Occipital lobe (tissue), 2 donors: ENCODE data around the gene RNF166. TPM values are rescaled to one million over a fixed set of nuclear protein-coding genes. Genes with fewer than 3 reads are reported as not detected.

Experiments used
- DNase-seq: peaks from one replicate; lab custom pipeline; 2025; lab: John Stamatoyannopoulos, UW
- total RNA-seq: library from RNA; depleted of rRNA; stranded (reverse); fragments of >200 nt; gene quantifications from one replicate; pipeline ENCODE4 v1.2.3, GENCODE V29; 2014

The RNF166 gene
- total RNA-seq, 1 donor from 2014 or later, result 10.9 TPM

DNA sequence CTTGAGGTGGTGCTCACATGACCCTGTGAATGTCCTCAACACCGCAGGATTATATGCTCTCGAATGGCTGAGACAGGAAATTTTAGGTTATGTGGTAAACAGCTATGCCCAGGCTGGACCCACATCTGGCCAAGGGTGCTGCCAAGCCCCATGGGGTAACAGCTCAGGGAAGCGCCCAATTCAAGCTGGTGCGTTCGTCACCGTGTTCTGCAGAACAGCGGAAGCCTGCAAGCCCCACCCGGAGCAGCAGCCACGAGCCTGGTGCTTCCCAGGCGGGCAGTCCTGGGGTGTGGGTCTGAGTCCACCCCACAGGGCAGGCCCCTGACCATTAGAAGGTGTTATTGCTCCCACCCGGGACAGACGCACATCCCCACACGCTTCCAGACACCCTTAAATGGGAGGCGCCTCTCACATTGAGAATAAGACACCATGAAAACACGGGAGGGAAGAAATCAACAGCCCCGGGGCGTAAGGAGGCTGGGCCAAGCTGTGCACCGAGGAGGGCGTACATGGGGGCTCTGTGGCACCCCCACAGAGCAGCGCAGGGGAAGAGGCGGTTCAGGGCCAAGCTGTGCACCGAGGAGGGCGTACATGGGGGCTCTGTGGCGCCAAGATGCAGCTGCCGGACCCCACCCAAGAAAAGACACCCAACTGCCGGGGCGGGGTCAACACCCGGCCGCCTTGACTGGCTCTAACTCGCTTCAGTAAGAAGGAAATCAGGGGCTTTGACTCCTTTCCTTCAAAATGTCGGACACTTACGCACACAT, 52.4 kb downstream of the RNF166 start:
- DNase-seq, result no peak

DNA sequence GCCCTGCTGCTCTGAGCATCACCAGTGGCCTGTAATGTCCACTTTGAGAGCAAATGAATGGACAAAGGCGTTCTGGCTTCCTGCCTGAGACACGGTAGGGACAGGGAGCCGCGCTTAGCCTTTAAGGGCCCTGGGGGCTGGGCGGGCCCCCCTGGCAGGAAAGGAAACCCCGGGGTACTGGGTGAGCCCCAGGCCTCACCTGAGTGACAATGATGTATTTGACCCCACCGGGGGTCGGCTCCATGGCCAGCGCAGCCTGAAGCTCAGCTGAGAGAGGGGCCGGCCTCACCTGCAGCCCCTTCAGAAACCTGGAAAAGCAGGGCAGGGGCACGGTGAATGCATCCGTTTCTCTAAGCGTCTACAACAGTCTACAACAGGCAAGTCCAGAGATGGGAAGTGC, 53.1 kb downstream of the RNF166 start:
- no peak for DNase-seq

DNA sequence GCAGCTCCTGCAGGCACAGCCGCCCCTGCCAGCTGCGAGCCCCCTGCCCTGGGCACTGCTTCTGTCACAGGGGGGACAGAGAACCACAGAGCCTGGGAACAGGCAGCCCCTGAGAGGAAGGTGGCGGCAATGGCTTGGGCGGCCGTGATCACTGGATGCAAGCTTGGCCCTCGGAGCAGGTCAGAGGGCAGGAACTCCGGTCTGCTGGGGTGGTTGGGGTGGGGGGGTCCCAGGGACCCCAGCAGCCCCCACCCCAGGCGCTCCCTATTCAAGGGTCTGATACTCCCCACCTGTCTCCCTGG, 53.5 kb downstream of the RNF166 start:
- no peak for DNase-seq

- no peak for DNase-seq
Observed at GRCh38 chr16:88651989-88652761, 54.0 kb downstream of the RNF166 start.

DNA sequence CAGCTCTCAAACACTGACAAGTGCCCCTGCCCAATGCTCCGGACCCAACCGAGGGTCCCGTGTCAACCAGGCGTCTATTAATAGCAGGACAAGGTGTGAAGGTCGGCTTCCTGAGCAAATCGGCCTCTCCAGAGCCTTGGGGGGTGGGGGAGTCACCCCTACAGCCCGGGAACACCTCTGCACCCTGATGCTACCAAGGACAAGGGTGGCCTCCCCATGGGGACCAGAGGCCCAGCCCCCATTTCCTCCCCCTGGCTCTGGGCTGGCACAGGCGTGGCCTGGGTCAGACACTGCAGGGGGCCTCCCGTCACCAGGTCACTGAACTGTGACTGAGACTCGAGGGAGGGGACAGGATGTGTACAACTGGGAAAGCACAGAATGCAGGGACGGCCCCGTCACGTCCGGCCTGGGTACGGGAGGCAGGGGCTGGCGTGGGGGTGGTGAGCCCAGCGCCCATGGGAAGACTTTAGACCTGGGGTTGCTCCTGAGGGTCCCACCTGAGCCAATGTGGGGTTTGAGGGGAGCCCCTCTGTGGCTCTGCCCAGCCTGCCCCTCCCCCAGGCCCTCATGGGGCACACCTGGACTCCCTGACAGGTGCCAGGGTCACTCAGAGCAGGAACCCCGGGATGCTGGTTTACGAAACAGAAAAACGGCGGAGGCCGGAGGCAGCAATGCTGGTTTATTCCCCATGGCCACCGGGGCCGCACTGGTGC, 54.8 kb downstream of the RNF166 start:
- DNase-seq, result no peak

- DNase-seq, result no peak
Observed at GRCh38 chr16:88650749-88651275, 55.4 kb downstream of the RNF166 start, which contains the start of gene CYBA. CYBA (minus strand) TSS chr16:88651053; CDS start chr16:88651013, 40 bp downstream.

GRCh38 chr16:88649924-88650748, 56.1 kb downstream of the RNF166 start:
- no peak for DNase-seq

DNA sequence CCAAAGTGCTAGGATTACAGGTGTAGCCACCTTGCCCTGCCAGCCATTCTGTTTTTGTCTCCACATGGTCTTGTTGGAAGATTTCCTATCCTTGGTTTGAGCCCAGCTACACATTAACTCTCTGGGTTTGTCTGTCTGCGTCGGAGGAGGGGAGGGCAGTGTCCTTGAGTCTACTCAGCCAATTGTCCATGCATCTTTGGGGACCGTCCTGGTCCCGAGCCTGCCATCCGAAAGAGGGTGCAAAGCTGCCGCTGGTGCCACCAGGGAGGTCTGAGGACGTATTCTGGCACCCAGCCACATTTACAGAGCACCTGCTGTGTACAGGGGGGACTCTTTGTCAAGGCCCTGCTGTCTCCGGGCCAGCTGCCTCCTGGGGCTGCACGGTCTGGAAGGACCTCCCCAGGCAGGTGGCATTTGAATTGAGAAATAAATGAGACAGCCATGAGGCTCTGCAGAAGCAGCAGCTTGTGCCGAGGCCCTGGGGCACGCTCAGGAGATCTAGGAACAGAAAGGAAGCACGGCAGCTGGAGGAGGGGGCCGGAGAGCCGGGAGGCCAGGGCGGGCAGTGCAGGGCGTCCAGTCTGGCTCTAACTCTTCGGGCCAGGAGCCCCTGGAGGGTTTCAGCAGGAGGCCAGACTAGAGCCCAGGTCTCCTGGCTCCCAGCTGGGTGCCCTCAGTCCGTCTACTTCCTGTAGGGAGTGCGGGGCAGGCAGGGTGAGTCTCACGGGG, 56.8 kb downstream of the RNF166 start:
- DNase-seq, result no peak

GRCh38 chr16:88647178-88648070, 58.8 kb downstream of the RNF166 start:
- DNase-seq, result no peak

Other genes with a start within 250 kb of the RNF166 start
- gene ZC3H18, start 136.0 kb downstream of the RNF166 start, total RNA-seq, result 12.0 TPM
- gene IL17C, start 67.8 kb downstream of the RNF166 start, total RNA-seq, result not detected
- 17.8 TPM for gene CYBA, start 55.4 kb downstream of the RNF166 start, total RNA-seq
- 48.8 TPM for gene MVD, start 43.3 kb downstream of the RNF166 start, total RNA-seq
- 0.16 TPM for gene SNAI3, start 19.9 kb downstream of the RNF166 start, total RNA-seq
- gene CTU2, start 95 bp upstream of the RNF166 start, total RNA-seq, result 15.9 TPM
- gene PIEZO1, start 78.8 kb upstream of the RNF166 start, total RNA-seq, result 4.8 TPM
- gene CDT1, start 97.4 kb upstream of the RNF166 start, total RNA-seq, result 1.6 TPM
- gene APRT, start 105.5 kb upstream of the RNF166 start, total RNA-seq, result 12.0 TPM
- gene GALNS, start 150.5 kb upstream of the RNF166 start, total RNA-seq, result 6.6 TPM
- gene TRAPPC2L, start 150.7 kb upstream of the RNF166 start, total RNA-seq, result 30.4 TPM
- gene PABPN1L, start 160.3 kb upstream of the RNF166 start, total RNA-seq, result not detected